AG08396 (cell line): ENCODE data around the gene NETO2.
"Not testable (repeated sequence)": the region's sequence is repeated elsewhere in the genome, so short reads cannot be mapped to it uniquely, and the experiment has no call there.

Experiments
- DNase-seq: peaks from one replicate; pipeline ENCODE4 v3.0.0; 2012; ENCODE audit warnings: low spot score, mixed read lengths

Gene NETO2, protein sequence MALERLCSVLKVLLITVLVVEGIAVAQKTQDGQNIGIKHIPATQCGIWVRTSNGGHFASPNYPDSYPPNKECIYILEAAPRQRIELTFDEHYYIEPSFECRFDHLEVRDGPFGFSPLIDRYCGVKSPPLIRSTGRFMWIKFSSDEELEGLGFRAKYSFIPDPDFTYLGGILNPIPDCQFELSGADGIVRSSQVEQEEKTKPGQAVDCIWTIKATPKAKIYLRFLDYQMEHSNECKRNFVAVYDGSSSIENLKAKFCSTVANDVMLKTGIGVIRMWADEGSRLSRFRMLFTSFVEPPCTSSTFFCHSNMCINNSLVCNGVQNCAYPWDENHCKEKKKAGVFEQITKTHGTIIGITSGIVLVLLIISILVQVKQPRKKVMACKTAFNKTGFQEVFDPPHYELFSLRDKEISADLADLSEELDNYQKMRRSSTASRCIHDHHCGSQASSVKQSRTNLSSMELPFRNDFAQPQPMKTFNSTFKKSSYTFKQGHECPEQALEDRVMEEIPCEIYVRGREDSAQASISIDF

DNA sequence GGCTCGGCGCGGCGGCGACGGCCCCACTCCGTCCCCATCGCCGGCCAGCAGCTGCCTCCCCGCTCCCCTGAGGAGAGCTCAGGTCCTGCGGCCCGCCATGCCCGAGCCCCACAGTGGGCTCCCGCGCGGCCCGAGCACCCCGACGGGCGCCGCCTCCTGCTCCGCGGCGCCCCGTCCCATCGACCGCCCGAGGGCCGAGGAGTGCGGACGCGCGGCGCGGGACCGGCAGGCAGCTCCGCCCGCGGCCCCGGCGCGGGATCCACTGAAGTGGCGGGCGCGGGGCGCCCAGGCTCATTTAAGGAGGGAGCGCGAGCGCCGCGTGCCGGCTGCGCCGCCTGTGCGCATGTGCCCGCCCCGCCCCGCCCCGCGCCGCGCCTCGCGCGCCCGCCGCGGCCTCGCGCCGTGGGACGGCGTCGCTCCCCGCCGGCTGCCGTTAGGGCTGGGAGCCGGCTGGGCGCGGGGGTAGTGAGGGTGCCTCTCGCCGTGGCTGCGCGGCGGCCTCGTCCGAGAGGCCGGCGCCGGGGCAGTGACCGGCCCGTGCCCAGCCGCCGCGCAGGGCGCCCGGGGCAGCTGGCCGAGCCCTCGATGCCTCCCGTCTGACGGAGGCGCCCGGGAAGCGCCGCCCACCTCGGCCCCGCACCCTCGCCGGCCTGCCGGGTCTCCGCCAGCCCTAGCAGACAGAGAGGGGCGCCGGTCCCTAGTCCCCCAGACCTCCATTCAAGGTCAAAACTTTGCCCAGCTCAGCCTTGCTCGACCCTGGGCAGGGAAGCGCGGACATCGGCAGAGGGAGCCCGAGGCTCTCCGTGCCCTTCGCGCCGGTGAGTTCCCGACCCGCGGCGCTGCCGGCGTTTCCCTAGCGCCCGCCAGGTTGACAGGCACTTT is at the start of gene NETO2:
TSS of gene NETO2 (minus strand) at position 269 of the 882 bp plus-strand sequence. CDS start 333 bp downstream, outside the sequence.
- DNase-seq: peak; percentile 65

DNA sequence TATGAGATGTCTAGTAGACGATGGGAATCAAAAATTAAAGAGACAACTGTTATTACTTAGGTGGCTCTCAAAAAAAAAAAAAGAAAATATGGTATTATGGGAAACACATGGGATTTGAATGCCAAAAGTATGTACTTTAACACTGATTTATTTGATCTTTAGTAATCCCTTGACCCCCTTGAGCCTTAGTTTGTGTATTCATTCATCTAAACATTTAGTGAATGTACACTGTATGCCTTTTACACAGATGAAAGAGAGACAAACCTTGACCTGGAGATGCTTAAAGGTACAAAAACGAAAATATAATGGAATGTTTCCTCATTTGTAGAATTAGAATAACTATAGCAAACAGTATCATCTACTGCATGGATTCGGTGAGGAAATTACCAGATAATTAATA is 38.6 kb upstream of the NETO2 start:
- DNase-seq: no peak

DNA sequence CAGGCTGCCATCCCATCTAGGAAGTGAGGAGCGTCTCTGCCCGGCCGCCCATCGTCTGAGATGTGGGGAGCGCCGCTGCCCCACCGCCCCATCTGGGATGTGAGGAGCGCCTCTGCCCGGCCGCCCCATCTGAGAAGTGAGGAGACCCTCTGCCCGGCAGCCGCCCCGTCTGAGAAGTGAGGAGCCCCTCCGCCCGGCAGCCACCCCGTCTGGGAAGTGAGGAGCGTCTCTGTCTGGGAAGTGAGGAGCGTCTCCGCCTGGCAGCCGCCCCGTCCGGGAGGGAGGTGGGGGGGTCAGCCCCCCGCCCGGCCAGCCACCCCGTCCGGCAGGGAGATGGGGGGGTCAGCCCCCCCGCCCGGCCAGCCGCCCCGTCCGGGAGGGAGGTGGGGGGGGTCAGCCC is 37.3 kb upstream of the NETO2 start:
- DNase-seq: not testable (repeated sequence)

DNA sequence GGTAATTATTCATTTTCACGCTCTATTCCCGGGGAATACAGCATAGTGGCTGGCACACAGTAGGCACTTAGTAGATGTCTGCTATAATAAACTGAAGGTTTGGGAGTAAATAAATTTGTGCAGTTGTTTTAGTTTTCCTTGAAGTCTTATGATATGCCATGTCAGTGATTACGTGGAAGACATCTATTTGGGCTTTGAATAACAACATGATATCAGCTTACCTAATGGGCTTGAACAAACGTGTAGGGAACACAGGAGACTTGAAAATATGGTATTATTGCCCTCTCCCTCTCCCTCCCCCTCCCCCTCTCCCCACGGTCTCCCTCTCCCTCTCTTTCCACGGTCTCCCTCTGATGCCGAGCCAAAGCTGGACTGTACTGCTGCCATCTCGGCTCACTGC is 36.3 kb upstream of the NETO2 start:
- no peak for DNase-seq

DNA sequence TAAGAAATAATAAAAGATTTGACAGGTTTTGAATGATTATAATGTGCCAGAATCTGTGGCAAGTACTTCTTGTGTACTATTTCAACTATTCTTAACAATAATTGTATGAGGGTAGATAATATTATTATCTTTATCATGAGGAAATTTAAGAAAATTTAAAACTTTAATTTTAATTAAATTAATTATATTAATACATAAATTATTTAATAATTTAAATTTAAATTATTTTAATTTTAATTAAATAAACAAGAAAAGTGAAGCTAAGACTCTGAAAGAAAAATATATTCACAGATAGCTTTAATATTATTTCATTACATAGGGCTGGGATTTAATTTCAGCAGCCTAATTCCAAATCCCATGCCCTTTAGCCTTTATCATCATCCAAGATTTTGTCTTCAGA is 31.4 kb upstream of the NETO2 start:
- DNase-seq: no peak

DNA sequence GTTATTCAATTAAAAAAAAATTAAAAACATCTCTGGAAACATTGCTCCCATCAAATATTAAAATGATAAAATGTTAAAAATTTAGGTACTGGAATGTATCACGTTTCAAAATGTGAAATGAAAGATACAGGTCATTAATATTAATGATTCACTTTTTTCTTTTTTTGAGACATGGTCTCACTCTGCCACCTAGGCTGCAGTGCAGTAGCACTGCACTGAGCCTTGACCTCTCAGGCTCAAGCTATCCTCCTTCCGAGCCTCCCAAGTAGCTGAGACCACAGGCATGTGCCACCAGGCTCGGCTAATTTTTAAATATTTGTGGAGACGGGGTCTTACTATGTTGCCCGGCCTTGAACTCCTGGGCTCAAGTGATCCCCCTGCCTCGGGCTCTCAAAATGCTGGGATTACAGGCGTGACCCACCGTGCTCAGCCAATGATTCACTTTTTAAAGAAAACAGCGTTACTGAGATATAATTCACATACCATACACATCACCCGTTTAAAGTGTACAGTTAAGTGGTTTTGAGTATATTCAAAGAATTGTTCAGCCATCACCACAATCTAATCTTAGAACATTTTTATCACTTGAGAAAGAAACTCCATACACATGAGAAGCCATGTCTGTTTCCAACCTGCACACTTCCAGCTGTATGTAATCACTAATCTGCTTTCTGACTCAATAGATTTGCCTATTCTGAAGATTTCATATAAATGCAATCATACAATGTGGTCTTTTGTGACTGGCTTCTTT is 19.1 kb upstream of the NETO2 start:
- DNase-seq: no peak

DNA sequence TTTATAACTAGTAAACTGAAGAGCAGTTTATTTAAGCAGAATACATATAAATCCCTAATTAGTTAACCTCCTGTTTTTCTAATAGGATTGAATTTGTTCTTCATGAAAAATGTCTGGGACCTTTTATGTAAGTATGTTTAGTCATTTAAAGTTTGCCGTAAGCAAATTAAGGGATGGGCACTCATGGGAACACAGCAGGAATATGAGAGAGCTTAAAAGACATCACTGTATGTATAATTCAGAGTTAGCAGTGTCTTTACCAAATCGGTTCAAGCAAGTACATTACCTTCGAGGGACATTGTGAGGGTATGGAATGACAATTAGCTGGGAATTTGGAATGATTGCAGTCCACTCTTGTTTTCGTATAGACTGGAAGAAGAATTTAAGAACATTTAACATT is 17.7 kb upstream of the NETO2 start:
- no peak for DNase-seq

DNA sequence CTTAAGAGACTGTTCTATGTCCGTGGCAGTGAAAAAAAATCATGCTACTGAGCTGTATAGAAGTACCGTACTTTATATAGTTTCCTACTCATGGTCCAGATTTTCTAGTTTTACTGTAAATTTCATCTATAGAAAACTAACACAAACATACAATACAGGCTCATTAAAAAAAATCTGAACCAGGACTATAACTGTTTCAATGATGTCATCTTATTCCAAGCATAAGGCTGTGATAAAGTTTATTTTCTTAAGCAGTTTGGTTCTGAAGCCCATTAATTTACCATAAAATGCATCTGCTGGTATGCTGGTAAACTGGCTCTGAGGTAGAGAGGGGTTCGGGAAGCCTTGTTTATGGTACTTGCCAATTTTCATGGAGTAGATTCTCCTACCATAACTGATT is 16.7 kb upstream of the NETO2 start:
- DNase-seq: no peak

DNA sequence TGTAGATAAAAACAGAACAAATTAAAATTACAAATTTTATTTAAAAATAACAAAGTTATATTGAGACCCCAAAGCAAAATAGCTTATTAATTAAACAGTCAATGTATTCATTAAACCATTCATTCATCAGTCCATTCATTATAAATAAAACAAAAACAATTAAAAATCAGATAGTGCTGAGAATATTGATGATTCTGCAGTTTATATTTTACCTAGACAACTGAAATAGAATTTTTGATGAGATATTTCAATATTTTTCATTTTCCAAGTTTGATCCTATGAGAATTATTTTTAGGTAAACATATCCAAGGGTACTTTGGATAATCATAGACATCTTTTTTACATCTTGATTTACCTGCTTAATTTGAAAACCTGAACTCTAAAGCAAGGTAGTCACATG is 15.2 kb upstream of the NETO2 start:
- no peak for DNase-seq

DNA sequence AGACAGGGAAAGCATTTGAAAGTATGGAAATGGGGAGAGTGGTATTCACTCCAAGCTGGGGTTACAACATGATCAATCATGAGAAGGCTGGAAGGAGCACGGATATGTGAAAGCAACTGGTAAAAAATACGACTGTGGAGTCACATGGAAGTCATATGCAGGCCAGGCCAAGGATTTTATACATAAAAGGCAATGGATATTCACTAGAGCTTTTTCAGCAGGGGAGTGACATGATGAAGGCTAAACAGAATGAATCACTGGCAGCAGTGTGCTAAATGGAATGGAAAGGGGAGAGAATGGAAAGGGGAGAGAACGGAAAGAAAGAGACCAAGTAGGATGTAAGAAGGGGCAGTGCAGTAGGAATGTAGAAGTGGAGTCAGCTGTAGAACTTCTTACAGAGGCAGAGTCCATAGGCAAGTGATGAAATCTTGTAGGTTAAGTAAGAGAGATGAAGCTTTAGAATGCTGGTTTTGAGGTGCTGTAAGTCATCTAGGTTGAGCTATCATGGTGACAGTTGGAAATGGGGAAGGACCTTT is 13.0 kb upstream of the NETO2 start:
- no peak for DNase-seq

DNA sequence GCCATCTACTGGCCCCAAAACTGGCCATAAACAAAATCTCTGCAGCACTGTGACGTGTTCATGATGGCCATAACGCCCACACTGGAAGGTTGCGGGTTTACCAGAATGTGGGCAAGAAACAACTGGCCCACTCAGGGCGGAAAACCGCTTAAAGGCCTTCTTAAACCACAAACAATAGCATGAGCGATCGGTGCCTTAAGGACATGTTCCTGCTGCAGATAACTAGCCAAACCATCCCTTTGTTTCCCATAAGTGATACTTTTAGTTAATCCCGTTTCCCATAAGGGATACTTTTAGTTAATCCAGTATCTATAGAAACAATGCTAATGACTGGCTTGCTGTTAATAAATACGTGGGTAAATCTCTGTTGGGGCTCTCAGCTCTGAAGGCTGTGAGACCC is 8.8 kb upstream of the NETO2 start:
- DNase-seq: not testable (repeated sequence)

DNA sequence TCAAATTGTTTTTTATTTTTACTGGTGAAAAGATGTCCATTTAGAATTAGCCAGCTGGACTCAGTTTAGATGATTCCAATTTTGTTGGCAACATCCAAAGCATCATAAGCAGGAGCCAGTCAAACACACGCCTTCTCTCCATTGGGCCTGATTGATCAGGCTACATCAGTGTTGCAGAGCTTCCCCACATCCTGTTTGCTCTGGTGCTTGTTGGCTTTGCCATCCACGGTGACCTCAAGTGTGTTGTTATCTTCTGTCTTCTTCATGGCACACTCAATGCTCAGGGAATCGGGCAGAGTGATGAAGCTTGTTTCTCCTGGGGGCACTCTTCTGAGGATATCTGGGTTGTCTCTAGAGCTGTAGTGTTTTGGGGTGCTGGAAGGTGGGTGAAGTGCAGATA is 6.3 kb upstream of the NETO2 start:
- no peak for DNase-seq

DNA sequence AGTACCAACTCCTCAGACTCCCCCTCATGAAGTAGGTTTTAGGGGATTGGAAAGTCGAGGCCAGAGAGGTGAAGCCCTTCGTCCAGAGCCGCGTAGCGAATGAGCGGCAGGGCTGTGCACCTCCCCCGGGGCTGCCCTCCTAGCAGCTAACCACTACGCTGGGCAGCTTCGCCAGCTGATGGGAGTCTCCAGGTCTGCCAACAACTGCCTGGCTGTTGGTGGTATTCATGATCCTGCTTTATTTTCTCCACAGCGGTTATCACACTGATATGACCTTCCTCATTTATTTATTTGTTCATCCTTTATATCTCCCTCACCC is 773 bp upstream of the NETO2 start:
- DNase-seq: no peak

DNA sequence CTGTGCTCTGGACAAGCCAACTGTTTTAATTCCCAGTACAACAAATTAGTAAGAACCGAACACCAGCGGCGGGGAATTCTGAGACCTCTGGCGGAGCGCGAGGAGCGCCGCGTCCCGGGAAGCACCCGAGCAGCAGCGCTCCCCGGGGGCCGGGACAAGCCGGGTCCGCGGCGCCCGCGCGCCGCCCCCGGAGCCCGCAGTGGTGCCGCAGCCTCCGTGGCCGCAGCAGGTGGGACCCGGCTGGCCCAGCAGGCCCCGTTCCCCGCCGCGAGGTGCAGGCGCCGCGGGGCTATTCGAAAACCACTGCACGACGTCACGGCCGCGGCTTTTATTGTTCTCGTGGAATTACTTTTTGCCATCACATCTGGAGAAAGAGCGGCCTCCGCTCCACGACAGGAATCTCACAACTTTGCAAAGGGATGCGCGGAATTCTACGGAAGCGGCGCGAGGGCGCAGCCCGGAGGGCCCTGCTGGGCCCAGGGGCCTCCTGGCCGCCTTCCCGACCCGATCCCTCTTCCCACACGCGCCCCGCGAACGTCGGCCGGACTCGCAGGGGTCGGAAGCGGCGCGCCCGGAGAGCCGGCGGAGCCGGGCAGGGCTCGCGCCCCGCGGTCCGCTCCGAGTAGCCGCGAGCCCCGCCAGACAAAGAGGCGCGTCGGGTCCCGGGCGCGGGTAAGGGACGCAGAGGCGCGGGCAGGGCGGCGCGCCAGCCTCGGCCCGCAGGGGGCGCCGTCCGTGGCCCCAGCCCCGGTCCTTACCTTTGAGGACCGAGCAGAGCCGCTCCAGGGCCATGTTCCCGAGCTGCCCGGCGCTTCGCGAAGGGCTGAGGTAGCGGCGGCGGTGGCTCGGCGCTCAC is 696 bp downstream of the NETO2 start:
- DNase-seq: peak; percentile 70

DNA sequence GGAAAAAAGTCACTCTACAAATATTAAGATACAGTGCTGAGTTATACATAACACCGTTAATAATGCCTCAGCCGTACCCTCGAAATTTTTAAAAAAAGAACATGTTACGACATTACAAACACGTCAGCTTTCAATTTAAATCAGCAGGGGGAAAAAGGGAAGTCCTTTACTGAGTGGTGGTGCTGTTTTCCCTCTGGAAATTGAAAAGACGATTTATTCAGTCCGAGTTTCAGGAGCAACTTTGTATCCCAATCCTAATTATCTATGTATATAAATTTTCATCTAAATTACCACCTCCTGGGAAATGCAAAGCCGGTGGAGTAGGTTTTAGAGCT is 1.3 kb downstream of the NETO2 start:
- peak; percentile 12 for DNase-seq

DNA sequence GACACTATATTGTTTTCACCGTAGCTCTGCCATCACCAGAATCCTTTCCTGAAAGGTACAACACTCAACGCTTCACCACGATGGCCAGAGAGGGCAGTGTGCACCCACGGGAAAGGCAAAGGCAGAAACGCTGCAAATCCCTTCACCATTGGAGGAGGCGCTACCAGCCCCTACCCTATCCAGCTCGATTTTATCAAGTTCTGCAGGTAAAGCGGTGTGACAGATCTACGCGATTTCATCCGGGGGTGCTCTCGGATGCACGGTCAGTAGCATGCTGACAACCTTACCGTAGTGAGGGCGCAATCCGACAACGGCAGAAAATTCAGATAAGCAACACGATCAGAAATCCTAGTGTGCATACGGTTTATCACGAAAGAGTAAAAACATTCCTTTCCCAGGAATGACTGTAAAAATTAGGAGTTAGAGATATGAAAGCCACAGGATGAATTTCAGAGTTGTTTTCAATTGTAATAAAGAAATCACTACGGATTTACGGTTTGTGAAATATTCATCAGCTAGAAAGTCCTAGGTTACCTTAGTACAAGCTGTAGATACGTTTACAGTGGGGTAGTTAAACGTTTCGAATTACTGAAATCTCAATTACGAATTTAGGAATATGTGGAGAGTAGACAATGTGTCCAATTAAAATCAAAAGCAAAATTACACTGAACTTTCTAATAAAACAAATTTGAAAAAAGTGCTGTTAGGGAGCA is 1.8 kb downstream of the NETO2 start:
- peak; percentile 86 for DNase-seq

DNA sequence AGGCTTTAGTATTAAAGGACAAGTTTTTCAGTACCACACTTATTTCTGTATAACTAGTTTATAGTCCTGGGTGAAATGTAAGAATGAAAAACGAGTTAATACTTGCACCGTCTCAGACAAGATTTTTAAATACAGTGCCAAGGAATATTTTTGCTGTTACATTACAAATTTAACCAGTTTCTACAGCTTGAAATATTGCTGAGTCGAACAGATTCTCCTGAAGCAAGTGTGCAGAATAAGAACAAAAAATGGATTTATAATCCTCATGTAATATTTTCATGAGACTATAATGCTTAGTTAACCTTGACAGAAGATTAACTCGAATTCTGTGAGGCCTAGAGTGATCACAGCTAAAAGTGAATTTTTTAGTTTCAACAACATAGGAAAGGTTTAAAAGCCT is 3.1 kb downstream of the NETO2 start:
- DNase-seq: no peak

DNA sequence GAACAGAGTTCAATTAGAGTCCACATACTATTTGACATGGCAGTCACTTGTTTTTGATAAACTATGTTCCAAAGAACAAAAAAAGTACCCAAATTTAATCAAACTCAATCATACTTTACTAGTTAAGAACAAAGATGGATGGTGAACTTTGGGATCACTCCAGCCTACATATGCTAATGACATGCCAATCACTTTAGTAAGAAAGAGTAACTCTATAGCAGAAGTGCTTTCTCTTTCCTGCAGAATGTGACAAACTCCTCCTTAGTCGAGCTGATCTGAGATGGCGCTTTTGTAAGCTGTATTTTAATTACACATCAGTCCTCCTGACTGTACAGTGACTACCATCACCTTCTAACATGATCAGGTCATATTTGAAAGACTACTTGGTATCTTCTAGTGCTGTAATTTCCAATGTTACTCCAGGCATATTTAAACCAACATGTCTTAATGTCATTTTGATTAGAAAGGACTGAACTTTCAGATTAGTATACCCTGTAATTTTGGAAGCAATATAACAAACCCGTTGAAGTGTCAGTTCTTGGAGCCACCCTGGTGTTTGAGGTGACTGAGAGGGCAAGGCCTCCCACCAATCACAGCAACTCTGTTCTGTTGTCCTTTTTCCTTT is 4.1 kb downstream of the NETO2 start:
- DNase-seq: no peak

DNA sequence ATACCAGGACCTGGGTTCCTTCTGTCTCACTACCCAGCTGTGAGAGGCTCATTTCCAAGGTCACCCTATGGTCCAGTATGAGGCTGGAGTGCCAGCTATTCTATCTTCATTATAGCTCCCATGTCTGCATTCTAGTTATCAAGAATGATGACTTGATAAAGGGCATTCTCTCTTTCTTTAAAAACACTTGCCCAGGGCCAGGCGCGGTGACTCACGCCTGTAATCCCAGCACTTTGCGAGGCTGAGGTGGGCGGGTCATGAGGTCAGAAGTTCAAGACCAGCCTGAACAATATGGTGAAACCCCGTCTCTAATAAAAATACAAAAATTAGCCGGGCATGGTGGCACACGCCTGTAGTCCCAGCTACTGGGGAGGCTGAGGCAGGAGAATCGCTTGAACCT is 5.8 kb downstream of the NETO2 start:
- DNase-seq: not testable (repeated sequence)
